HepG2 (cell line): Measurements from ENCODE around the gene MED20. TPM values are rescaled to one million over a fixed set of nuclear protein-coding genes. Genes with fewer than 3 reads are reported as not detected.

Experiments
- ARNTL ChIP-seq: sonication (generic); formaldehyde crosslinking; IDR thresholded peaks from 2 replicates; pipeline ENCODE4 v1.4.0; 2020; ENCODE audit warnings: mild to moderate bottlenecking, missing genetic modification reagents
- ASH2L ChIP-seq: fragments of 300-600, 200-600 bp; sonication (generic); IDR thresholded peaks from 2 replicates; pipeline ENCODE4 v1.7.0; 2017; ENCODE audit warnings: low read depth, mild to moderate bottlenecking, moderate library complexity, mixed read lengths, low read length; ENCODE audit not compliant: insufficient read length
- CCDC6 ChIP-seq: sonication (generic); formaldehyde crosslinking; IDR thresholded peaks from 2 replicates; pipeline ENCODE4 v1.8.1; 2022; ENCODE audit warnings: mild to moderate bottlenecking, missing genetic modification reagents, moderate library complexity
- GTF2F1 ChIP-seq: fragments of 150-350 bp; IDR thresholded peaks from 2 replicates; pipeline ENCODE4 v1.6.1; 2014; ENCODE audit warnings: low read length
- HINFP ChIP-seq: sonication (generic); formaldehyde crosslinking; IDR thresholded peaks from 2 replicates; pipeline ENCODE4 v1.4.0; 2020; ENCODE audit warnings: low read depth, mild to moderate bottlenecking, missing genetic modification reagents
- IKZF1 ChIP-seq: fragments of 450-650 bp; IDR thresholded peaks from 2 replicates; pipeline ENCODE4 v1.7.1; 2016
- MIER3 ChIP-seq: IDR thresholded peaks from 2 replicates; pipeline ENCODE4 v1.6.1; 2016; ENCODE audit warnings: missing compliant biosample characterization, borderline replicate concordance
- MZF1 ChIP-seq: sonication (generic); formaldehyde crosslinking; IDR thresholded peaks from 2 replicates; pipeline ENCODE4 v1.8.1; 2023; ENCODE audit warnings: mild to moderate bottlenecking, missing genetic modification reagents, borderline replicate concordance
- PREB ChIP-seq: sonication (generic); formaldehyde crosslinking; IDR thresholded peaks from 2 replicates; pipeline ENCODE4 v1.4.0; 2020; ENCODE audit warnings: missing genetic modification reagents
- RORA ChIP-seq: sonication (generic); formaldehyde crosslinking; IDR thresholded peaks from 2 replicates; pipeline ENCODE4 v1.5.0; 2020; ENCODE audit warnings: mild to moderate bottlenecking, missing genetic modification reagents, moderate library complexity
- SMAD1 ChIP-seq: sonication (generic); formaldehyde crosslinking; IDR thresholded peaks from 2 replicates; pipeline ENCODE4 v1.4.0; 2020; ENCODE audit warnings: missing genetic modification reagents, low read depth, mild to moderate bottlenecking, borderline replicate concordance
- TCF12 ChIP-seq, 2 experiments: fragments of 450-650 bp in 1 of 2; sonication (generic) in 1 of 2; formaldehyde crosslinking in 1 of 2; IDR thresholded peaks; 2 replicates each; pipeline versions ENCODE4 v1.6.1 to v1.8.0; 2017 to 2022; ENCODE audit warnings: antibody characterized with exemption in 1 of 2, mild to moderate bottlenecking in 1 of 2, missing genetic modification reagents in 1 of 2, moderate library complexity in 1 of 2
- YEATS2 ChIP-seq: sonication (generic); formaldehyde crosslinking; IDR thresholded peaks from 2 replicates; pipeline ENCODE4 v1.4.0; 2020; ENCODE audit warnings: missing genetic modification reagents, borderline replicate concordance
- ZBTB3 ChIP-seq: sonication (generic); formaldehyde crosslinking; IDR thresholded peaks from 2 replicates; pipeline ENCODE4 v1.4.0; 2020; ENCODE audit warnings: low read depth, mild to moderate bottlenecking, moderate library complexity, missing genetic modification reagents, borderline replicate concordance
- ZNF275 ChIP-seq: sonication (generic); formaldehyde crosslinking; IDR thresholded peaks from 2 replicates; pipeline ENCODE4 v1.8.0; 2022; ENCODE audit warnings: missing genetic modification reagents, mild to moderate bottlenecking, inconsistent platforms, borderline replicate concordance
- ZNF460 ChIP-seq: sonication (generic); formaldehyde crosslinking; IDR thresholded peaks from 2 replicates; pipeline ENCODE4 v1.5.1; 2020; ENCODE audit warnings: missing genetic modification reagents, mild to moderate bottlenecking, borderline replicate concordance
- ZNF615 ChIP-seq: sonication (generic); formaldehyde crosslinking; IDR thresholded peaks from 2 replicates; pipeline ENCODE4 v1.5.0; 2020; ENCODE audit warnings: mild to moderate bottlenecking, missing genetic modification reagents, borderline replicate concordance
- ZNF687 ChIP-seq: sonication (generic); formaldehyde crosslinking; IDR thresholded peaks from 2 replicates; pipeline ENCODE4 v1.5.1; 2020; ENCODE audit warnings: mild to moderate bottlenecking, missing genetic modification reagents, moderate library complexity
- ZNF784 ChIP-seq: sonication (generic); formaldehyde crosslinking; IDR thresholded peaks from 2 replicates; pipeline ENCODE4 v1.5.1; 2020; ENCODE audit warnings: missing genetic modification reagents, mild to moderate bottlenecking, borderline replicate concordance
- polyA plus RNA-seq, 8 experiments: library from polyadenylated mRNA; depleted of rRNA in 3 of 8; stranded (reverse) in 7 of 8; unstranded in 1 of 8; fragments of >200 nt; fragmentation: Illumina TruSeq in 4 of 8; extraction: Trizol in 4 of 8; gene quantifications; 2 replicates each; pipeline versions ENCODE4 v1.2.1 to v1.2.3, GENCODE V29; 2011 to 2016; ENCODE audit warnings: low read depth in 4 of 8, missing spikeins in 1 of 8, mixed read lengths in 1 of 8; ENCODE audit not compliant: insufficient read depth in 1 of 8
- total RNA-seq, 5 experiments: library from RNA; depleted of rRNA; stranded (reverse); fragments of >200 nt; fragmentation: Illumina TruSeq; extraction: Trizol; gene quantifications; 2 replicates each; pipeline ENCODE4 v1.2.3, GENCODE V29; 2016; ENCODE audit warnings: low read depth in 1 of 5

Gene MED20
- total and polyA plus RNA-seq, 2 of the 13 experiments (the other 11 are each of a cell fraction or from before 2014, with no cell fraction given), result 28.1 to 41.1 TPM

- TF ChIP-seq YEATS2 (CRISPR knock-in tag) (no peak), ASH2L (peak; percentile 77), TCF12 (IDR thresholded peaks at IDR 0.05) (no peak), TCF12 (CRISPR knock-in tag; IDR thresholded peaks at IDR 0.05) (no peak), PREB (CRISPR knock-in tag) (no peak), MIER3 (CRISPR knock-in tag) (no peak), IKZF1 (no peak), SMAD1 (CRISPR knock-in tag) (no peak), ZNF615 (CRISPR knock-in tag) (no peak), ZNF460 (CRISPR knock-in tag) (no peak), ARNTL (CRISPR knock-in tag) (peak; percentile 41; the same call in 1 of the 2 replicates), MZF1 (CRISPR knock-in tag) (no peak), CCDC6 (no peak), ZNF784 (CRISPR knock-in tag) (no peak), ZNF275 (CRISPR knock-in tag) (no peak), ZBTB3 (CRISPR knock-in tag) (no peak), ZNF687 (CRISPR knock-in tag) (peak; percentile 77), HINFP (CRISPR knock-in tag) (peak; percentile 11; the same call in 1 of the 2 replicates), RORA (no peak), GTF2F1 (no peak)
Observed at GRCh38 chr6:41895300-41896233, 25.4 kb downstream of the MED20 start, which contains the start of gene USP49 (continued).
